OCI-LY3 (cell line): ENCODE results near the gene CAMK2D.
"Not testable (repeated sequence)": the region's sequence is repeated elsewhere in the genome, so short reads cannot be mapped to it uniquely, and the experiment has no call there.

Experiments
- H2AFZ ChIP-seq: fragments of 200-600, 300-600 bp; shearing (Covaris generic); 2 replicates; pipeline ENCODE4 v1.6.0; 2014; ENCODE audit warnings: antibody characterized with exemption, low read depth, low read length
- H3K27ac ChIP-seq: fragments of 200-600, 300-600 bp; sonication (generic); 2 replicates; pipeline ENCODE4 v1.5.1; 2014; ENCODE audit warnings: mild to moderate bottlenecking, low read length, moderate library complexity, mixed read lengths
- H3K27me3 ChIP-seq: fragments of 200-600, 300-600 bp; sonication (generic); 2 replicates; pipeline ENCODE4 v1.6.1; 2014; ENCODE audit warnings: low read depth, low read length, mixed read lengths
- H3K36me3 ChIP-seq: fragments of 200-600, 300-600 bp; sonication (generic); replicated peaks from 2 replicates; pipeline ENCODE3; 2014; ENCODE audit warnings: low read depth, low read length, mixed read lengths
- H3K4me1 ChIP-seq: fragments of 300-600, 200-600 bp; sonication (generic); 2 replicates; pipeline ENCODE4 v1.6.1; 2014; ENCODE audit warnings: low read length, mixed read lengths
- H3K4me2 ChIP-seq: fragments of 200-600, 300-600 bp; sonication (generic); 2 replicates; pipeline ENCODE4 v1.6.1; 2014; ENCODE audit warnings: low read length, mixed read lengths
- H3K4me3 ChIP-seq: fragments of 300-600, 200-600 bp; sonication (generic); 2 replicates; pipeline ENCODE4 v1.5.1; 2014; ENCODE audit warnings: antibody characterized with exemption, mild to moderate bottlenecking, low read length, moderate library complexity
- H3K79me2 ChIP-seq: fragments of 300-600, 200-600 bp; shearing (Covaris generic); 2 replicates; pipeline ENCODE4 v1.6.1; 2014; ENCODE audit warnings: mild to moderate bottlenecking, low read length, mixed read lengths
- H3K9ac ChIP-seq: fragments of 300-600, 200-600 bp; shearing (Covaris generic); 2 replicates; pipeline ENCODE4 v1.6.0; 2014; ENCODE audit warnings: mild to moderate bottlenecking, low read length, moderate library complexity
- H3K9me3 ChIP-seq: fragments of 200-600, 300-600 bp; shearing (Covaris generic); 2 replicates; pipeline ENCODE4 v1.6.1; 2014; ENCODE audit warnings: low read length, mixed read lengths; ENCODE audit not compliant: insufficient read depth
- H4K20me1 ChIP-seq: fragments of 200-600, 300-600 bp; sonication (generic); 2 replicates; pipeline ENCODE4 v1.6.1; 2016; ENCODE audit warnings: low read length, mixed read lengths; ENCODE audit not compliant: insufficient read depth
- CTCF ChIP-seq: fragments of 200-600, 300-600 bp; sonication (generic); IDR thresholded peaks from 2 replicates; pipeline ENCODE4 v1.5.1; 2014; ENCODE audit warnings: antibody characterized with exemption, low read length, low read depth
- EZH2phosphoT487 ChIP-seq: fragments of 200-600 bp; shearing (Covaris generic); IDR thresholded peaks from 2 replicates; pipeline ENCODE4 v1.6.1; 2018; ENCODE audit warnings: antibody characterized with exemption, mixed run types, low read depth

The CAMK2D gene

GRCh38 chr4:113689394-113689793 is 72.1 kb downstream of the CAMK2D start:
- Histone ChIP-seq H3K4me2 (no peak overlapping the region), H3K4me1 (peaks cover 26% of the 10 kb centered on the region), H3K9me3 (no peaks in the 10 kb centered on the region), H3K27ac (no peak overlapping the region), H2AFZ (no peak overlapping the region), H3K36me3 (no peaks in the 10 kb centered on the region), H3K9ac (no peak overlapping the region), H4K20me1 (no peaks in the 10 kb centered on the region), H3K4me3 (no peak overlapping the region), H3K27me3 (no peaks in the 10 kb centered on the region), H3K79me2 (no peaks in the 10 kb centered on the region)
- no peak for TF ChIP-seq CTCF
- no peak for TF ChIP-seq EZH2phosphoT487

GRCh38 chr4:113687067-113687718 is 74.3 kb downstream of the CAMK2D start:
- H3K4me1 ChIP-seq, result peaks cover 38% of the 10 kb centered on the region
- H3K9me3 ChIP-seq, result no peaks in the 10 kb centered on the region
- H3K27me3 ChIP-seq, result no peaks in the 10 kb centered on the region
- H2AFZ ChIP-seq, result no peak overlapping the region
- no peak overlapping the region for H3K9ac ChIP-seq
- no peak overlapping the region for H3K27ac ChIP-seq
- TF ChIP-seq EZH2phosphoT487 (no peak), CTCF (no peak)
- no peak overlapping the region for H3K4me2 ChIP-seq
- no peaks in the 10 kb centered on the region for H3K36me3 ChIP-seq
- H3K79me2 ChIP-seq, result no peaks in the 10 kb centered on the region
- no peaks in the 10 kb centered on the region for H4K20me1 ChIP-seq
- no peak overlapping the region for H3K4me3 ChIP-seq

GRCh38 chr4:113685157-113685556 is 76.4 kb downstream of the CAMK2D start:
- not testable (repeated sequence) for H3K4me2 ChIP-seq, H3K27me3 ChIP-seq, H3K9ac ChIP-seq, H3K9me3 ChIP-seq, H2AFZ ChIP-seq, H3K79me2 ChIP-seq, H3K4me3 ChIP-seq, H4K20me1 ChIP-seq
- H3K36me3 ChIP-seq, result peaks cover 16% of the 10 kb centered on the region
- H3K4me1 ChIP-seq, result peaks cover 38% of the 10 kb centered on the region
- 0 out of 2 replicates have a peak overlapping the region, but pooled peaks have one; percentile 68 for H3K27ac ChIP-seq

- no peaks in the 10 kb centered on the region for H3K79me2 ChIP-seq
- H2AFZ ChIP-seq, result no peak overlapping the region
- H3K9ac ChIP-seq, result no peak overlapping the region; the same call in 1 of the 2 replicates
- H3K36me3 ChIP-seq, result peaks cover 18% of the 10 kb centered on the region
- TF ChIP-seq EZH2phosphoT487 (no peak), CTCF (no peak)
- no peaks in the 10 kb centered on the region for H4K20me1 ChIP-seq
- no peaks in the 10 kb centered on the region for H3K27me3 ChIP-seq
- H3K4me1 ChIP-seq, result peaks cover 34% of the 10 kb centered on the region
- H3K4me3 ChIP-seq, result no peak overlapping the region
- peaks cover 7% of the 10 kb centered on the region; the same call in 1 of the 2 replicates for H3K9me3 ChIP-seq
- peak overlapping the region; percentile 68; the same call in 1 of the 2 replicates for H3K27ac ChIP-seq
- H3K4me2 ChIP-seq, result peak overlapping the region; percentile 69
Observed at GRCh38 chr4:113684534-113685091, 76.9 kb downstream of the CAMK2D start.
